Keratinocyte (primary cell): ENCODE results near the gene TRPM1.

Experiments
- EZH2 ChIP-seq: IDR thresholded peaks from one replicate; pipeline ENCODE4 v1.6.1; 2012; ENCODE audit warnings: inconsistent platforms, mild to moderate bottlenecking, low read length, moderate library complexity
- TF ChIP-seq, protein P1 (sequence below), 3 experiments: IDR thresholded peaks in 1 of 3; conservative IDR thresholded peaks in 1 of 3; optimal IDR thresholded peaks in 1 of 3; 2 replicates in 2 of 3; 3 replicates in 1 of 3; pipeline versions ENCODE3 to v1.5.1; 2011; ENCODE audit warnings: low read length in 3 of 3, mild to moderate bottlenecking in 3 of 3, moderate library complexity in 2 of 3, control low read depth in 1 of 3, inconsistent platforms in 1 of 3; ENCODE audit not compliant: insufficient read depth in 2 of 3; ENCODE audit errors: extremely low read depth in 1 of 3

GRCh38 chr15:31062911-31063310 is 38.6 kb downstream of the TRPM1 start:
- TF ChIP-seq, protein P1, sequence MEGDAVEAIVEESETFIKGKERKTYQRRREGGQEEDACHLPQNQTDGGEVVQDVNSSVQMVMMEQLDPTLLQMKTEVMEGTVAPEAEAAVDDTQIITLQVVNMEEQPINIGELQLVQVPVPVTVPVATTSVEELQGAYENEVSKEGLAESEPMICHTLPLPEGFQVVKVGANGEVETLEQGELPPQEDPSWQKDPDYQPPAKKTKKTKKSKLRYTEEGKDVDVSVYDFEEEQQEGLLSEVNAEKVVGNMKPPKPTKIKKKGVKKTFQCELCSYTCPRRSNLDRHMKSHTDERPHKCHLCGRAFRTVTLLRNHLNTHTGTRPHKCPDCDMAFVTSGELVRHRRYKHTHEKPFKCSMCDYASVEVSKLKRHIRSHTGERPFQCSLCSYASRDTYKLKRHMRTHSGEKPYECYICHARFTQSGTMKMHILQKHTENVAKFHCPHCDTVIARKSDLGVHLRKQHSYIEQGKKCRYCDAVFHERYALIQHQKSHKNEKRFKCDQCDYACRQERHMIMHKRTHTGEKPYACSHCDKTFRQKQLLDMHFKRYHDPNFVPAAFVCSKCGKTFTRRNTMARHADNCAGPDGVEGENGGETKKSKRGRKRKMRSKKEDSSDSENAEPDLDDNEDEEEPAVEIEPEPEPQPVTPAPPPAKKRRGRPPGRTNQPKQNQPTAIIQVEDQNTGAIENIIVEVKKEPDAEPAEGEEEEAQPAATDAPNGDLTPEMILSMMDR (optimal IDR thresholded peaks at IDR 0.05 in 1 of 3, IDR thresholded peaks at IDR 0.05 in 1 of 3, conservative IDR thresholded peaks at IDR 0.05 in 1 of 3; ENCODE audit: extremely low read depth in 1 of 3, insufficient read depth in 2 of 3, low read length in 3 of 3): no peak
- no peak for TF ChIP-seq EZH2
